ENCODE measurements around the gene ADAM30.

Gene ADAM30

DNA sequence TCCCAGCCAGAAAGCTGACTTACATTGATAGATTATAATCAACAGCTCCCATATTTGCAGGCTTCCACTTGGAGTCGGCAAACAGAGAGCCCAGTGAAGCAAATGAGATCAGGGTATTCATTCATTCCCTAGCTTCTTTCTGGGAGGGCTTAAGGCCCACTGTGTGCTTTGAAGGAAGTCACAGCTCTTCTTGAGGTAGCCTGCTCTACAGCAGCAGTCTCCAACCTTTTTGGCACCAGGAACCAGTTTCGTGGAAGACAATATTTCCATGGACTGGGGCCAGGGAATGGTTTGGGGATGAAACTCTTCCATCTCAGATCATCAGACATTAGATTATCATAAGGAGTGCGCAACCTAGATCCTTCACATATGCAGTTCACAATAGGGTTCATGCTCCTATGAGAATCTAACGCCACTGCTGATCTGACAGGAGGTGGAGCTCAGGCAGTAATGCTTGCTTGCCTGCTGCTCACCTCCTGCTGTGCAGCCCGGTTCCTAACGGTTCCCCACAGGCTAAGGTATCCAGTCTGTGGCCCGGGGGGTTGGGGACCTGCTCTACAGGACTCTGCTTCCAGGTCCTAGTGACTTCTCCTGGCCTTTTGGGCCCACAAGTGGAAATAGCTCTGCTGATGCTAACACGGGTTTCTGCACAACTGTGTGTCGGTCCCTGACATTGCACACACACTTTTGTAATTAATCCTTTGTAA, 13.7 kb upstream of the ADAM30 start:
- no peak for DNase-seq (ENCODE audit: extremely low spot score, insufficient read length, low read depth)
- no peak for FAIRE-seq

GRCh38 chr1:119908661-119909060, 12.3 kb upstream of the ADAM30 start:
- FAIRE-seq, result no peak

DNA sequence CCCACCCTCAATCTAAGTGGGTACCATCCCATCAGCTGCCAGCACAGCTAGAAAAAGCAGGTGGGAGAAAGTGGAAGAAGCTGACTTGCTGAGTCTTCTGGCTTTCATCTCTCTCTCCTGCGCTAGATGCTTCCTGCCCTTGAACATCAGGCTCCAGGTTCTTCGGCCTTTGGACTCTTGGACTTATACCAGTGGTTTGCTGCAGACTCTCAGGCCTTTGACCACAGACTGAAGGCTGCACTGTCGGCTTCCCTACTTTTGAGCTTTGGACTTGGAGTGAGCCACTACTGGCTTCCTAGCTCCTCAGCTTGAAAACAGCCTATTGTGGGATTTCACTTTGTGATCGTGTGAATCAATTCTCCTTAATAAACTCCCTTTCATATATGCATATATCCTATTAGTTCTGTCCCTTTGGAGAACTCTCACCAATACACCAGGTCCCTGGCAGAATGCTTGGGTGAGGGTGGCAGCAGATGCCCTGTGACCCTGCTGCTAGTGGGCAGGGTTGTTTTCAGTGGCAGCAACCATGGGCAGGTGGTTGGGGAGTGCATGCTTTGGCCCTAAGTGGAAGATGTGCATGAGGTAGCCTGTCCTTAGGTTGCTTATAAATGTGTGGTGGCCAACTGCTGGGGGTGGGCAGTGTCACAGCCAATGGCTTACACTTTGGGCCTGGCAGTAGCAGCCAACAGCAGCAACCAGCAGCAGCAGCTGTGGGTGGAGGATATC, 10.8 kb upstream of the ADAM30 start:
- DNase-seq (ENCODE audit: extremely low spot score, insufficient read length, low read depth), result no peak
- no peak for FAIRE-seq

More at GRCh38 chr1:119908661-119909060, 12.3 kb upstream of the ADAM30 start:
- no peak for DNase-seq (ENCODE audit: extremely low spot score, insufficient read length, low read depth)

GRCh38 chr1:119903443-119903835, 7.1 kb upstream of the ADAM30 start:
- no peak for FAIRE-seq
- no peak for DNase-seq (ENCODE audit: extremely low spot score, insufficient read length, low read depth)

DNA sequence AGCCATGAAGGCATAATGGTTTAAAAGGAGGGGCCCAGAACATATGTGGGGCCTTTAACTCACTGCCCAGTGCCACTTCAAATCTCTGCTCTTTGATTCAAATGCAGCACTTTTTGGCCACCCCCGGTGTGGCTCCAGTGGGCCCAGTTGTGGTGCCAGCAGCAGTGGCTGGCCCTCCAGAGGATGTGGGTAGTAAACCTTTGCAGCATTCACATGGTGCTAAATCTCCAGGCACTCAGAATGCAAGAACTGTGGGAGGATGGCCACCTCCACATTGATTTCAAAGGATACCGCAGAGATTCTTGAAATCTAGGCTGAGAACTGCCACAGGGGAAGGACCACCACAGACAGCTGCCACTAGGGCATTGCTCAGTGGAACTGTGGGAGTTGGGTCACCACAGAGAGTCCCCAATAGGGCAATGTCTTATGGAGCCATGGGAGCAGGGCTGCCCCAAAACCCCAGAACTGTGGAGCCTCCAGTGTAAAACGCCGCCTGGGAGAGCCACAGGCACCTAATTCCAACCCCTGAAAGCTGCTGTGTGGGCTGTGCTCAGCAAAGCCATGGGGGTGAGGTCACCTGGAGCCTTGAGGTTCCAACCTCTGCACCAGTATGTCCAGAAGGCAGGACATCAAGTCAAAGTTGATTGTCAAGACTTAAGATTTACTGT, 6.6 kb upstream of the ADAM30 start:
- no peak for FAIRE-seq
- no peak for DNase-seq (ENCODE audit: extremely low spot score, insufficient read length, low read depth)

DNA sequence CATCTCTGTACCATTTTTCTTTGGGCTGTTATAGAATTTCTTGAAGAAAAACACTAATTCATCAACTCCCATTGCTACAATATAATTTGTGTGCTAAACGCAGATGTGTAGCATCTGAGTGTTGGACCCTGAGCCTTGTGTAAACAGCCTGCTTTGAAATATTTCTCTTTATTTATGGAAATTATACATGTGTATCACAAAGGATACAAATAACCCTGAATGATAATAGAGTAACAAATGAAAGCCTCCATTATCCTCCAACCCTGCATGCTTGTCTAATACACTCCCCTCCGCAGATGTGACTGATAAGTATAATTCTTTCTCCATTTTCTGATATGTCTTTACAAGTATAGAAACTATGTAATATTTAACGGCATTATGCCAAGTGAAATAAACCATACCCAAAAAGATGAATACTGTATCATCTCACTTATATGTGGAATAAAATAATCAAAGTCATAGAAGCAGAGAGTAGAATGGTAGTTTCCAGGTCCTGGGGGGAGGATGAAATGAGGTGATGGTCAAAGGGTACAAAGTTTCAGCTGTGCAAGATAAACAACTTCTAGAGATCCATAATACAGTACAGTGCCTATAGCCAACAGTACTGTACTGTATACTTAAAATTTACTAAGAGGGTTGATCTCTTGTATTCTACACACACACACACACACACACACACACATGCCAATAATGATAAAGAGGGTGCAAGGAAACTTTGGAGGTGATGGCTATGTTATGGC, 2.8 kb upstream of the ADAM30 start:
- FAIRE-seq (no peak), DNase-seq (ENCODE audit: extremely low spot score, insufficient read length, low read depth) (no peak)

DNA sequence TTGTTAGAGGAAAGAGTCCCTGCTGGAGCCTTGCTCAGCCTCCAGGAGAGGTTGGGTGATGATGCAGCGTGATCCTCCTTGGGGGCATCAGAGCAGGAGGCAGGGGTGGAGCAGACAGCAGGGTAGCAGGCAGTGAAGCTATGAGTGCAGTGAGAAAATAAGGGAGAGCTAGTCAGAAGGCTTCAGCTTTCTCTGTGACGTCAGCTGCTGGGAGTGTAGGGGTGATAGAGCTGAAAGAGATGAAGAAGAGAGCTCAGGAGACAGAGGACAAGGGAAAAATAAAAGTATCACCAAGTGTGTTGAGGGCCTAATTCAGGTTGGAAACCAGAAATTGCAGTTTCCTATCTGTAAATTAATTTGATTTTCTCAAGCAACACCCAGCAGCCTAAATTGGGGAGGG, 2.2 kb upstream of the ADAM30 start:
- no peak for FAIRE-seq

DNA sequence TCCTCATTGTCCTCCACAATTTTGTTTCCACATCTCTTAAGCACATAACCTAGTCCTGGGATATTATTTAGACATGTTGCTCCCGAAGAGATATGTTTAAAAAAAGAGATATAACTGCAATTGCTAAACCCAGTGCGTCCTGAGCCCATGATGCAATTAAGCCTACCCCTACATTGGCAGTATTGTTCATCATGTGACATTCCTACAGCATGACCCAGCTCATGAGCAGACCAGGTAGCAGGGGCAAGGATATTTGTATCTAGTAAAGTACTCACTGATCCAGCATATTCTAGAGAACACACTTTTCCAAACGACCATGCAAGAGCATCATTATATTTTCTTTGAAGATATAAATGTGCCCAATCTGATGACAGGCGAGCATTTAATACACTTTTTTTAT, 1.2 kb downstream of the ADAM30 start:
- DNase-seq (ENCODE audit: extremely low spot score, insufficient read length, low read depth) (no peak), FAIRE-seq (no peak)

More for the DNA sequence above, 2.2 kb upstream of the ADAM30 start:
- DNase-seq (ENCODE audit: extremely low spot score, insufficient read length, low read depth), result no peak

DNA sequence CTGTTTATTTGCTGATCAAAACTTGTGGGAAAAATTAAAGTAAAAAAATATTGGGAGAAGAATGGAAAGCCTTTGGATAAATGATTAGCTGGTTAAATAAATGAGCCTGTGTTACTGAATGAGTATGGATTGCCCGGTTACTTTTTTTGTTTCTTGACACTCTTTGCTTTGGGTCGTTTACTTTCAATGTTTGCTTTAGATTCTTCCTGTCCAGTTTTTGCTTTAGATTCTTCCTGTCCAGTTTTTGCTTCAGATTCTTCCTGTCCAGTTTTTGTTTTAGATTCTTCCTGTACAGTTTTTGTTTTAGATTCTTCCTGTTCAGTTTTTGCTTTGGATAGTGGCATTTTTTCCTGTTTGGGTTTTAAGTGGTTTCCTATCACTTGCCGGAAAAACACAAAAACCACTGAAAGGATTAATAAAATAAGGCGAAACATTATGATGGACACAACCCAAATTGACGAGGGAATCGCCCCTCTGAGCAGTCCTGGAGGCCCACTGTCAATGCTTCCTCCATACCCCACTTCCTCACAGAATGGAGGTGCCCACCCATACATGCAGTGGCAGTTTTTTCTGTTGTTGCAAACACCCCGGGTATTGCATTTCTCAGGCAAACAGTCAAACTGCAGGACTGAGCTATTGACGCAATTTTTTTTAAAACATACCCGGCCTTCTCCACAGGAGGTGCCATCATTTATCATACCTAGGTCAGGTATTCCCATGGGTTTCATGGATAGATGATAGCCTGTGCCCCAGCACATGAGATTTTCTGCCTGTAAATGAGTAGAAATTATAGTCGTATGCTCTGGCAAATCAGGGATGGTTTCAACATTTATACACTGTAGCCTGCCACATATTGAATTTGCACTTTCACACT, 2.3 kb downstream of the ADAM30 start:
- DNase-seq (ENCODE audit: extremely low spot score, insufficient read length, low read depth) (no peak), FAIRE-seq (no peak)

DNA sequence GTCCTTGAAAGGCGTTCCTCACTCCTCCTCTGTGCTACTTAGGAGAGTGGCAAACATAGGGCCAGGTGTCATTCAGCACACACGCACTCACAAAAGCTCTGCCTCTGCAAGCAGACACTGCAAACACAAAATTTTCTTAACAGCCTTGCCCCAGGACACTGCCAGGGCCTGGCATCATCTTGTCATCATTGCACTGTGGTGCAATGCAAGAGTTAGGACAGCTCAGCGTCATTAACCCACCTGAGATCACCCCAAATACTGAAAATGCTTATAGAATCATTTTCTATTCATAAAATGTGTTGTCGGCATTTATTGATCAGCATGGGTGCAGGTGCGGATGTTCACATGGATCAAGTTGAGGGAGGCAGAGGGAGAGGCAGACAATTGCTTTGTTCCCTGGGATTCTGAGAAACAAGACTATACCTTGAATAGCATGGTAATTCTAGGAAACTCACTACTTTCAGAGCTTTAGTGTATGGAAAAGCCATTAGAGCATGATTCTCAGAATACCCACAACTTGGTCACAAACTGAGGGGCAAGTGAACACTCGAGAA, 3.0 kb downstream of the ADAM30 start:
- FAIRE-seq (no peak), DNase-seq (ENCODE audit: extremely low spot score, insufficient read length, low read depth) (no peak)

- FAIRE-seq (no peak), DNase-seq (ENCODE audit: extremely low spot score, insufficient read length, low read depth) (no peak)
These were observed 4.9 kb downstream of the ADAM30 start for GRCh38 chr1:119891386-119891785.

DNA sequence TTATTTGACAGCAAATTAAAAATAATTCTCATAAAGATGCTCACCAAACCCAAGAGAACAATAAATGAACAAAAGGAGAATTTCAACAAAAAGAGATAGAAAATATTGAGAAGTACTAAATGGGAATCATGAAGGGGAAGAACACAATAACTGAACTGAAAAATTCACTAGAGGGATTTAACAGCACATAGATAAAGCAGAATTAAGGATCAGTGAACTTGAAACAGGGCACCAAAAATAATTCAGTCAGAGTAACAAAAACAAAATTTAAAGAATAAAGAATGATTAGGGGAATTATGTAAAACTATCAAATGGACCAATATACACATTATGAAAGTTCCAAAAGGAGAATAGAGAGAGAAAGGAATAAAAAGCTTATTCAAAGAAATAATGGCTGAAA, 7.8 kb downstream of the ADAM30 start:
- no peak for DNase-seq (ENCODE audit: extremely low spot score, insufficient read length, low read depth)
- no peak for FAIRE-seq

DNA sequence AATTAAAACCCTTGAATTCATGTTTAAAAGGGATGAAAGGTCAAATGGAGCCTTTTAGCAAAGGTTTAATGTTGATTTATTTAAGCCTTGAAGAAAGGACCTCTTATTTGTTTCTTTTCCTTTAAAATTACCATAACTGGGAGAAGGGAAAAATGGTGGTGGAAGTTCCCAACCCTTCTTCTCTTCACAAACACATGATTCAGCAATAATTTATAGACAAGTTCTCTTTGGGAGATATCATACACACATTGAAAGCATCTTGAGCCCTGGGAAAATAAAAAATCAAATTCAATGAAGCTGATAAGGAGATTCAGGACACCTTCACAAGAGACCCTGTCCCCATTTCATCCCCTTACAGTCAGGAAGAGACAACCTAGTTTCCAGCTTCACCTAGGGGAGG, 8.9 kb downstream of the ADAM30 start:
- no peak for FAIRE-seq

DNA sequence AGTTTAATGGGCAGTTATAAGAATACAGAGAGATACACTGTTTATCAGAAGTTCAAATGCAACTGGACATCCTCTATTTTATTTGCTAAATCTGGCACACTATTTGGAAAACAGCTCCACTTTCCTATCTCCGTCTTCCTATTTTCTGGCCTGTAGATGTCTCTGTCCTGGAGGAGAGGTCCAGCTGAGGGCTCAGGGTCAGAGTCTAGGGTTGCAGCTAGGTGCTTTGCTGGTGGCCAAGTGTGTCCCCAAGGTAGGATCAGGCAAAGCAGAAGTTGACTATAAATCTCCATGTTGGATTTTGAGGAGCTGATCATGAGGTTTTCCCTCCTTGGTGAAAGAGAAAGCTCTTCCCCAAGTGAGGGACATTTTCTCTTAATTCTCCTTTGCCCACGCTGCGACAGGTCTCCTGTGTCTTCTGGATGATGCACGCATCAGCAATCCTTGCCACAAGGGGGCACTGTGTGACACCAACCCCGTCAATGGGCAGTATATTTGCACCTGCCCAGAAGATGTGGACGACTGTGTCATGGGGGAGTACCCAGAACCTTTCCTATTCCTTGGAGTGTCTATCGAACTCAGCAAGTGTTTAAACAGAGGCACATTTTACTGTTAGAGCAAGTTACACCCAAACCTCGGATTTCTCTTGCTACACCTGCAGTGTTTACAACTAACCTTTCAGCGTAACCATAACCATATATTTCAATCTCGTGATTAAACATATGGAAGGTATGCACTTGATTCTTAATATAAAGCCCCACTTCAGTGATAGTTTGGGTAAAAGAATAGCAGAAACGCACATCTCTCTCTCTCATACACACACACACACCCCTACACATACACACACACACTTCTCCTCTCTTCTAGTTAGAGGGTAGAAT, 10.2 kb downstream of the ADAM30 start:
- DNase-seq (ENCODE audit: extremely low spot score, insufficient read length, low read depth) (no peak), FAIRE-seq (peak; percentile 59)

More for the DNA sequence above, 8.9 kb downstream of the ADAM30 start:
- DNase-seq (ENCODE audit: extremely low spot score, insufficient read length, low read depth), result no peak

DNA sequence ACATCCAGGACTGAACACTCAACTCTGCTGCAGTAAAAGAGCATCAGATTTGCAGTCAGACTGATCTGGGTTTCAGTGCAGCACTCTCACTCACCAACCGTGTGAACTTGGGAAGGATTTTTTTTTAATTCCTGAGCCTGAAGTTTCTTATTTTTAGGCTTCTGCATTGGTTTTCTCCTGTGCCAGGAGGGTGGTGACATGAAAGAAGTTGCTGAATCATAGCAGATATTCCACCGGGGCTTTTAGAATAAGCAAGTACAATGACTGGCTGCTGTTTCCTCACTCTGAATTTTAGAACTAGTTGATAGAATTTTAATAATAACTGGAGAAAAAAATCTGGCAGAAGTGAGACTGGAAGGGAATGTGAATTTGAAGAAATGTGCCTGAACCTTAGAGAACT, 11.6 kb downstream of the ADAM30 start:
- no peak for FAIRE-seq
- no peak for DNase-seq (ENCODE audit: extremely low spot score, insufficient read length, low read depth)

DNA sequence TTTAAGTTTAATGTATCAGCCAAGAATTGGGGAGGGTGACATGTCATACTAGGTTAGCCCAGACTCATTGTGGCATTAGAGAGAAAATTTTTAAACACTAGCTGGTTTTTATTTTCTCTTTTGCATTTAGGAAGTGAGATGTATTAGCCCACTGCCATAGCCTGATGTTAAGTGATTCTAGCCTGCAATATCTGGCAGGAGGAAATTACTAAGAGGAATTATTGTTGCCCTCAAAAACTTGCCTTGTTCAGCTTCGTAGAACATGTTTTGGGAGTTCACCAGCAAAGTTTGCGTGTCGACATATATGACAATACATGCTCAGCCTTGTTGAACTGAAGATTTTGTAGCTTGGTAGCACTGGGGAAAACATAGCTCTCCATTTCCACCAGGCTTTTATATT, 12.5 kb downstream of the ADAM30 start:
- DNase-seq (ENCODE audit: extremely low spot score, insufficient read length, low read depth) (no peak), FAIRE-seq (no peak)

DNA sequence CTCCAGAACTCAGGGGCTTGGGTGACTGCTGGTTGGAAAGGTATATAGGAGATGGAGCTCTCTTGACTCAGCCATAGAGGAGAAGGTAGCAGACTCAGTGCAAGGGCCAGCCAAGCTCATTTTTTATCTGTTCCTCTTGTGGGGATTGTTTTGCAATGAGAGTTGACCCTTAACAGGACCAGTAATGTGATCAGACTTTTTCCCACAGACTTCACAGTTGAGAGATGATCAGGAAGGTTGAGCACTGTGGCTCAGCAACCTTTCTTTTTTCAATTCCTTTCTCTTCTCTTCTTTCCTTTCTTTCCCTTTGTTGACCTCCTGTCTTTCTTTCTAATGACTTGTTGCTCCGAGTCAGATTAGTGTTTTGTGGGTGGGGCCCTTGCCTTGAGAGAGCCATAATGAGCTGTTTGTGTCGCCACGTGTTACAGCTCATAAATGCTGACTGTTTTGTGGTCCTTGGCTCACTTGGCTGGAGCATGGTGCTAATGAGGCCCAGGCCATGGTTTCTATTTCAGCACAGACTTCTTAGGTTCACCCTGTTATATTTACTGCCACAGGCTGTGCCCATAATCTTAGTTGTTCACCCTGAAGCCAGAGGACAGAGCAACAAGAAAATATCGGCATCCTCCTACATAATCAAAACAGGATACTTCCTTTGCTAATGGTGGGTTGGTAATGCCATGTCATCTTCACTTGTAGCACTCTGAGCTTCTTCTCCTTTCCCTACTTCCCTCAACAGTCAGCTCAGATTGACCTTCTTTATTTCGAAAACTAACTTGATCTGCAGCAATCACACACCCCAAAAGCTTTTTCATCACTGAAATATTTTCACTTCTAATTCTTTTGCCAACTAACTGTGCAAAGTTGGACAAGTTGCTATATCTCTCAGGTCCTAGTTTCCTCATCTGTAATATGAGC, 13.9 kb downstream of the ADAM30 start:
- DNase-seq (ENCODE audit: extremely low spot score, insufficient read length, low read depth), result no peak
- FAIRE-seq, result no peak
